ENCODE measurements around the gene PEPD.

PEPD gene

GRCh38 chr19:33427801-33428626 lies 93.6 kb downstream of the PEPD start:
- DNase-seq (ENCODE audit: low read depth, low spot score): no peak
- TF ChIP-seq, protein P1, sequence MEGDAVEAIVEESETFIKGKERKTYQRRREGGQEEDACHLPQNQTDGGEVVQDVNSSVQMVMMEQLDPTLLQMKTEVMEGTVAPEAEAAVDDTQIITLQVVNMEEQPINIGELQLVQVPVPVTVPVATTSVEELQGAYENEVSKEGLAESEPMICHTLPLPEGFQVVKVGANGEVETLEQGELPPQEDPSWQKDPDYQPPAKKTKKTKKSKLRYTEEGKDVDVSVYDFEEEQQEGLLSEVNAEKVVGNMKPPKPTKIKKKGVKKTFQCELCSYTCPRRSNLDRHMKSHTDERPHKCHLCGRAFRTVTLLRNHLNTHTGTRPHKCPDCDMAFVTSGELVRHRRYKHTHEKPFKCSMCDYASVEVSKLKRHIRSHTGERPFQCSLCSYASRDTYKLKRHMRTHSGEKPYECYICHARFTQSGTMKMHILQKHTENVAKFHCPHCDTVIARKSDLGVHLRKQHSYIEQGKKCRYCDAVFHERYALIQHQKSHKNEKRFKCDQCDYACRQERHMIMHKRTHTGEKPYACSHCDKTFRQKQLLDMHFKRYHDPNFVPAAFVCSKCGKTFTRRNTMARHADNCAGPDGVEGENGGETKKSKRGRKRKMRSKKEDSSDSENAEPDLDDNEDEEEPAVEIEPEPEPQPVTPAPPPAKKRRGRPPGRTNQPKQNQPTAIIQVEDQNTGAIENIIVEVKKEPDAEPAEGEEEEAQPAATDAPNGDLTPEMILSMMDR (IDR thresholded peaks at IDR 0.05; ENCODE audit: insufficient read depth, low read length, missing control alignments): no peak
- ChIA-PET POLR2A (no interaction called here), CTCF (interaction anchor here (2.1 to 12.0 kb wide), 2 partner anchors 12 to 343 kb away, joined by 8 to 311 read pairs; no protein-coding TSS in a partner anchor)
- H3K4me3 ChIP-seq (ENCODE audit: low read depth, low read length): no peak overlapping the region

GRCh38 chr19:33426621-33427361 lies 94.8 kb downstream of the PEPD start:
- DNase-seq (ENCODE audit: low read depth, low spot score): no peak
- TF ChIP-seq, protein P1 (IDR thresholded peaks at IDR 0.05; ENCODE audit: insufficient read depth, low read length, missing control alignments): no peak
- no peak overlapping the region for H3K4me3 ChIP-seq (ENCODE audit: low read depth, low read length)
- ChIA-PET CTCF (interaction anchor here (1.1 to 12.0 kb wide), 4 partner anchors 10 to 351 kb away, joined by 3 to 311 read pairs (median 7); no protein-coding TSS in a partner anchor), POLR2A (no interaction called here)

GRCh38 chr19:33424181-33424580 lies 97.4 kb downstream of the PEPD start:
- DNase-seq (ENCODE audit: low read depth, low spot score): no peak
- no peak overlapping the region for H3K4me3 ChIP-seq (ENCODE audit: low read depth, low read length)
- CTCF ChIA-PET: interaction anchor here (1.1 to 12.0 kb wide), 3 partner anchors 8 to 347 kb away, joined by 4 to 311 read pairs (median 7); no protein-coding TSS in a partner anchor
- POLR2A ChIA-PET: no interaction called here
- TF ChIP-seq, protein P1 (IDR thresholded peaks at IDR 0.05; ENCODE audit: insufficient read depth, low read length, missing control alignments): no peak

GRCh38 chr19:33422369-33423180 lies 99.0 kb downstream of the PEPD start:
- TF ChIP-seq, protein P1 (IDR thresholded peaks at IDR 0.05; ENCODE audit: insufficient read depth, low read length, missing control alignments): no peak
- ChIA-PET POLR2A (no interaction called here), CTCF (interaction anchor here (1.0 to 10.1 kb wide), 3 partner anchors 7 to 348 kb away, joined by 3 to 170 read pairs (median 26); no protein-coding TSS in a partner anchor)
- no peak overlapping the region for H3K4me3 ChIP-seq (ENCODE audit: low read depth, low read length)
- DNase-seq (ENCODE audit: low read depth, low spot score): no peak

GRCh38 chr19:33421368-33421767 lies 100.2 kb downstream of the PEPD start:
- TF ChIP-seq, protein P1 (IDR thresholded peaks at IDR 0.05; ENCODE audit: insufficient read depth, low read length, missing control alignments): no peak
- DNase-seq (ENCODE audit: low read depth, low spot score): no peak
- POLR2A ChIA-PET: no interaction called here
- CTCF ChIA-PET: interaction anchor here (1.5 to 10.1 kb wide), 4 partner anchors 9 to 349 kb away, joined by 3 to 170 read pairs (median 28); no protein-coding TSS in a partner anchor
- no peak overlapping the region for H3K4me3 ChIP-seq (ENCODE audit: low read depth, low read length)
